ENCODE data around the gene TSPAN18. TPM values are rescaled to one million over a fixed set of nuclear protein-coding genes. Genes with fewer than 3 reads are reported as not detected.

The TSPAN18 gene
- total and polyA plus RNA-seq, 10 of the 15 experiments (the other 5 are each of a cell fraction or from before 2014, with no cell fraction given), result 0.02 to 0.77 (median 0.13) TPM; not detected in 1

- Histone ChIP-seq H3K27ac (ENCODE audit: control insufficient read depth, insufficient read depth) (no peak overlapping the region), H3K4me1 (ENCODE audit: control insufficient read depth, insufficient read depth, low read length) (no peaks in the 10 kb centered on the region), H3K79me2 (ENCODE audit: control insufficient read depth, insufficient read depth, low read length) (no peaks in the 10 kb centered on the region), H3K4me2 (ENCODE audit: control insufficient read depth, insufficient read depth) (no peak overlapping the region), H3K9me3 (replicated peaks; ENCODE audit: control insufficient read depth, insufficient read depth, low read length) (no peaks in the 10 kb centered on the region), H2AFZ (ENCODE audit: control insufficient read depth, low read depth, low read length) (no peak overlapping the region), H3K36me3 (ENCODE audit: control insufficient read depth in 2 of 2, insufficient read depth in 2 of 2, low read length in 1 of 2) (no peaks in the 10 kb centered on the region), H4K20me1 (ENCODE audit: control insufficient read depth, insufficient read depth) (no peaks in the 10 kb centered on the region; the same call in 1 of the 2 replicates), H3K27me3 (replicated peaks in 1 of 2; ENCODE audit: control insufficient read depth in 2 of 2, insufficient read depth in 2 of 2, low read length in 1 of 2) (peaks cover 0 to 2% of the 10 kb centered on the region in 2 experiments; a peak in 1 of 4 replicates), H3K4me3 (no peak overlapping the region), H3K9ac (ENCODE audit: control insufficient read depth, insufficient read depth, low read length) (no peak overlapping the region)
- ATAC-seq (no peak), DNase-seq (ENCODE audit: low read depth, low spot score) (no peak), FAIRE-seq (no peak)
- ChIA-PET POLR2A (no interaction called here), RAD21 (ENCODE audit: unreplicated experiment) (no interaction called here), CTCF (interaction anchor here (1.4 kb wide), 1 partner anchor 13 kb away, joined by 5 read pairs; no protein-coding TSS in a partner anchor), SMC1A (ENCODE audit: uncharacterized antibody, unreplicated experiment) (interaction anchor here (1.0 kb wide), 3 partner anchors 15 to 123 kb away, joined by 3 read pairs; no protein-coding TSS in a partner anchor)
- TF ChIP-seq GABPA (IDR thresholded peaks at IDR 0.05; ENCODE audit: low read depth) (no peak), NR2C1 (IDR thresholded peaks at IDR 0.05) (no peak), ZZZ3 (IDR thresholded peaks at IDR 0.05; ENCODE audit: control insufficient read depth, insufficient read length, low read depth) (no peak), ZNF274 (IDR thresholded peaks at IDR 0.05; ENCODE audit: insufficient read depth, insufficient read length) (no peak)
- TF ChIP-seq, protein P1, sequence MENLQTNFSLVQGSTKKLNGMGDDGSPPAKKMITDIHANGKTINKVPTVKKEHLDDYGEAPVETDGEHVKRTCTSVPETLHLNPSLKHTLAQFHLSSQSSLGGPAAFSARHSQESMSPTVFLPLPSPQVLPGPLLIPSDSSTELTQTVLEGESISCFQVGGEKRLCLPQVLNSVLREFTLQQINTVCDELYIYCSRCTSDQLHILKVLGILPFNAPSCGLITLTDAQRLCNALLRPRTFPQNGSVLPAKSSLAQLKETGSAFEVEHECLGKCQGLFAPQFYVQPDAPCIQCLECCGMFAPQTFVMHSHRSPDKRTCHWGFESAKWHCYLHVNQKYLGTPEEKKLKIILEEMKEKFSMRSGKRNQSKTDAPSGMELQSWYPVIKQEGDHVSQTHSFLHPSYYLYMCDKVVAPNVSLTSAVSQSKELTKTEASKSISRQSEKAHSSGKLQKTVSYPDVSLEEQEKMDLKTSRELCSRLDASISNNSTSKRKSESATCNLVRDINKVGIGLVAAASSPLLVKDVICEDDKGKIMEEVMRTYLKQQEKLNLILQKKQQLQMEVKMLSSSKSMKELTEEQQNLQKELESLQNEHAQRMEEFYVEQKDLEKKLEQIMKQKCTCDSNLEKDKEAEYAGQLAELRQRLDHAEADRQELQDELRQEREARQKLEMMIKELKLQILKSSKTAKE (IDR thresholded peaks at IDR 0.05; ENCODE audit: low read depth, poor library complexity, severe bottlenecking), result no peak
- TF ChIP-seq, protein P2, sequence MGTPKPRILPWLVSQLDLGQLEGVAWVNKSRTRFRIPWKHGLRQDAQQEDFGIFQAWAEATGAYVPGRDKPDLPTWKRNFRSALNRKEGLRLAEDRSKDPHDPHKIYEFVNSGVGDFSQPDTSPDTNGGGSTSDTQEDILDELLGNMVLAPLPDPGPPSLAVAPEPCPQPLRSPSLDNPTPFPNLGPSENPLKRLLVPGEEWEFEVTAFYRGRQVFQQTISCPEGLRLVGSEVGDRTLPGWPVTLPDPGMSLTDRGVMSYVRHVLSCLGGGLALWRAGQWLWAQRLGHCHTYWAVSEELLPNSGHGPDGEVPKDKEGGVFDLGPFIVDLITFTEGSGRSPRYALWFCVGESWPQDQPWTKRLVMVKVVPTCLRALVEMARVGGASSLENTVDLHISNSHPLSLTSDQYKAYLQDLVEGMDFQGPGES (IDR thresholded peaks at IDR 0.05), result no peak
- BruUV-seq (replicated peaks), result no TSS peak
- 44% methylated on average over 18 of the region's 18 CpGs for WGBS (ENCODE audit: insufficient coverage, insufficient replicate concordance, low lambda C conversion rate, missing lambda C conversion rate)
- intact Hi-C loops (cut with micrococcal nuclease; ENCODE audit: unreplicated experiment), result no loop called here
- in situ Hi-C loops (cut with MboI), result no loop called here
Measured at GRCh38 chr11:44788536-44789261, 61.9 kb downstream of the TSPAN18 start.
